NOMO-1 (cell line): ENCODE data around the gene BRI3.

ENCODE experiments used
- DNase-seq, 2 experiments: peaks; one replicate each; lab custom pipeline; 2025; ENCODE audit not compliant: unreplicated experiment in 2 of 2; lab: John Stamatoyannopoulos, UW

The BRI3 gene

GRCh38 chr7:98335411-98335977, 54.0 kb downstream of the BRI3 start:
- no peak for DNase-seq

- no peak for DNase-seq
These were observed 57.0 kb downstream of the BRI3 start for GRCh38 chr7:98338441-98338840.

- DNase-seq: no peak
These were observed 57.6 kb downstream of the BRI3 start for GRCh38 chr7:98339043-98339442.

- DNase-seq: no peak
These were observed 59.6 kb downstream of the BRI3 start for GRCh38 chr7:98341106-98341505.
